Breast epithelium (tissue), 4 donors: ENCODE results near the gene STK4. TPM values are rescaled to one million over a fixed set of nuclear protein-coding genes. Genes with fewer than 3 reads are reported as not detected.

Source experiments
- DNase-seq, 2 donors: peaks; one replicate each; pipeline ENCODE4 v3.0.0-alpha.2; 2019; ENCODE audit warnings: low spot score in 2 of 2
- H3K27ac ChIP-seq, 2 donors: fragments of 200-600 bp; sonication (generic) in 1 of 2; one replicate each; pipeline ENCODE4 v1.5.1; 2016 to 2019; ENCODE audit warnings: mild to moderate bottlenecking in 1 of 2
- H3K27me3 ChIP-seq, 2 donors: fragments of 200-600 bp; sonication (generic) in 1 of 2; one replicate each; pipeline versions ENCODE4 v1.5.1 to v1.6.0; 2017 to 2019; ENCODE audit warnings: control low read depth in 1 of 2, mild to moderate bottlenecking in 1 of 2
- H3K36me3 ChIP-seq: fragments of 200-600 bp; one replicate; pipeline ENCODE4 v1.5.1; 2019
- H3K4me1 ChIP-seq, 2 donors: fragments of 200-600 bp; sonication (generic); one replicate each; pipeline ENCODE4 v1.5.1; 2016 to 2019; ENCODE audit warnings: control low read depth in 1 of 2
- H3K4me3 ChIP-seq, 3 donors: fragments of 200-600 bp; sonication (generic); 1 replicate in 2 of 3; 2 replicates in 1 of 3; pipeline ENCODE4 v1.5.1; 2016 to 2019; ENCODE audit warnings: mild to moderate bottlenecking in 3 of 3, moderate library complexity in 2 of 3
- H3K9me3 ChIP-seq, 2 donors: fragments of 200-600 bp; sonication (generic) in 1 of 2; one replicate each; pipeline ENCODE4 v1.5.1; 2016 to 2019; ENCODE audit warnings: control low read depth in 1 of 2
- CTCF ChIP-seq, 3 donors: fragments of 450-650 bp; IDR thresholded peaks; one replicate each; pipeline ENCODE4 v1.5.1; 2016 to 2017; ENCODE audit warnings: antibody characterized with exemption in 3 of 3, mild to moderate bottlenecking in 3 of 3, moderate library complexity in 3 of 3
- POLR2A ChIP-seq: fragments of 450-650 bp; IDR thresholded peaks from one replicate; pipeline ENCODE4 v1.6.1; 2016; ENCODE audit warnings: antibody characterized with exemption, mild to moderate bottlenecking, moderate library complexity
- POLR2AphosphoS5 ChIP-seq, 3 donors: sonication (generic); formaldehyde crosslinking; IDR thresholded peaks; one replicate each; pipeline ENCODE4 v1.6.1; 2017; ENCODE audit warnings: antibody characterized with exemption in 3 of 3
- intact Hi-C: fragments of 100-400 bp; cut with DNase I; formaldehyde crosslinking; loops from one replicate; pipeline ENCODE4 v1.15.1; 2023; ENCODE audit warnings: low total_unique reads
- total RNA-seq, 3 donors: library from RNA; depleted of rRNA; stranded (reverse); fragments of >200 nt; gene quantifications; one replicate each; pipeline ENCODE4 v1.1.0, GENCODE V29; 2016

STK4 gene
- total RNA-seq, 3 donors from 2014 or later = 33.1 to 35.3 (median 34.7) TPM

- H3K27ac ChIP-seq = no peak overlapping the region
- no peaks in the 10 kb centered on the region for H3K9me3 ChIP-seq
- intact Hi-C loops = no loop called here
- DNase-seq = no peak
- no peaks in the 10 kb centered on the region for H3K27me3 ChIP-seq
- TF ChIP-seq POLR2AphosphoS5 (IDR thresholded peaks at IDR 0.05) = no peak
- TF ChIP-seq CTCF (IDR thresholded peaks at IDR 0.05) = no peak
- TF ChIP-seq POLR2A = no peak
- no peaks in the 10 kb centered on the region for H3K4me1 ChIP-seq
- H3K4me3 ChIP-seq = no peak overlapping the region
- H3K36me3 ChIP-seq = peaks cover 15% of the 10 kb centered on the region
These were observed 22.5 kb upstream of the STK4 start for GRCh38 chr20:44943828-44944227.

GRCh38 chr20:44945261-44945660 lies 21.1 kb upstream of the STK4 start:
- Histone ChIP-seq H3K4me3 (no peak overlapping the region), H3K27ac (no peak overlapping the region), H3K27me3 (no peaks in the 10 kb centered on the region), H3K4me1 (no peaks in the 10 kb centered on the region), H3K36me3 (peaks cover 21% of the 10 kb centered on the region), H3K9me3 (no peaks in the 10 kb centered on the region)
- intact Hi-C loops = no loop called here
- TF ChIP-seq POLR2AphosphoS5 (IDR thresholded peaks at IDR 0.05) (no peak), POLR2A (no peak), CTCF (IDR thresholded peaks at IDR 0.05) (no peak)
- no peak for DNase-seq

- Histone ChIP-seq H3K27ac (no peak overlapping the region), H3K9me3 (no peaks in the 10 kb centered on the region), H3K4me1 (no peaks in the 10 kb centered on the region), H3K36me3 (peaks cover 24% of the 10 kb centered on the region), H3K4me3 (no peak overlapping the region), H3K27me3 (no peaks in the 10 kb centered on the region)
- intact Hi-C loops = no loop called here
- no peak for TF ChIP-seq CTCF (IDR thresholded peaks at IDR 0.05)
- no peak for TF ChIP-seq POLR2A
- no peak for TF ChIP-seq POLR2AphosphoS5 (IDR thresholded peaks at IDR 0.05)
- no peak for DNase-seq
These were observed 19.9 kb upstream of the STK4 start for GRCh38 chr20:44946271-44946852.

GRCh38 chr20:44948107-44948506 lies 18.2 kb upstream of the STK4 start:
- Histone ChIP-seq H3K4me1 (no peaks in the 10 kb centered on the region), H3K4me3 (no peak overlapping the region), H3K9me3 (no peaks in the 10 kb centered on the region), H3K27me3 (no peaks in the 10 kb centered on the region), H3K27ac (no peak overlapping the region), H3K36me3 (peaks cover 18% of the 10 kb centered on the region)
- DNase-seq = no peak
- no peak for TF ChIP-seq CTCF (IDR thresholded peaks at IDR 0.05)
- TF ChIP-seq POLR2A = no peak
- TF ChIP-seq POLR2AphosphoS5 (IDR thresholded peaks at IDR 0.05) = no peak
- intact Hi-C loops = no loop called here

GRCh38 chr20:44948513-44948912 lies 17.8 kb upstream of the STK4 start:
- Histone ChIP-seq H3K27ac (no peak overlapping the region), H3K4me1 (no peaks in the 10 kb centered on the region), H3K36me3 (peaks cover 14% of the 10 kb centered on the region), H3K9me3 (no peaks in the 10 kb centered on the region), H3K4me3 (no peak overlapping the region), H3K27me3 (no peaks in the 10 kb centered on the region)
- no peak for TF ChIP-seq POLR2AphosphoS5 (IDR thresholded peaks at IDR 0.05)
- no peak for TF ChIP-seq CTCF (IDR thresholded peaks at IDR 0.05)
- no peak for TF ChIP-seq POLR2A
- intact Hi-C loops = no loop called here
- no peak for DNase-seq
